Sigmoid colon (tissue), 7 donors: ENCODE measurements around the gene NAA35. TPM values are rescaled to one million over a fixed set of nuclear protein-coding genes. Genes with fewer than 3 reads are reported as not detected.
"Not testable (repeated sequence)": the region's sequence is repeated elsewhere in the genome, so short reads cannot be mapped to it uniquely, and the experiment has no call there.

Experiments used
- DNase-seq: peaks from one replicate; pipeline ENCODE4 v3.0.0-alpha.2; 2019
- H3K27ac ChIP-seq, 4 donors: fragments of 200-600 bp; sonication (generic); one replicate each; pipeline ENCODE4 v1.5.1; 2016 to 2019; ENCODE audit warnings: mild to moderate bottlenecking in 1 of 4
- H3K27me3 ChIP-seq, 3 donors: fragments of 200-600 bp; sonication (generic); one replicate each; pipeline ENCODE4 v1.5.1; 2019; ENCODE audit warnings: mild to moderate bottlenecking in 1 of 3
- H3K36me3 ChIP-seq, 4 donors: fragments of 200-600 bp; sonication (generic); one replicate each; pipeline ENCODE4 v1.5.1; 2016 to 2019
- H3K4me1 ChIP-seq, 4 donors: fragments of 200-600 bp; sonication (generic); one replicate each; pipeline ENCODE4 v1.5.1; 2017 to 2019
- H3K4me3 ChIP-seq, 4 donors: fragments of 200-600 bp; sonication (generic); one replicate each; pipeline ENCODE4 v1.5.1; 2017 to 2019; ENCODE audit warnings: mild to moderate bottlenecking in 2 of 4, moderate library complexity in 1 of 4
- H3K9me3 ChIP-seq, 4 donors: fragments of 200-600 bp in 3 of 4; sonication (generic) in 3 of 4; one replicate each; pipeline versions ENCODE4 v1.5.1 to v1.6.1; 2013 to 2019
- EP300 ChIP-seq, 4 donors: sonication (generic); formaldehyde crosslinking; IDR thresholded peaks; one replicate each; pipeline ENCODE4 v1.6.1; 2017; ENCODE audit warnings: antibody characterized with exemption in 4 of 4
- POLR2A ChIP-seq, 2 donors: fragments of 450-650 bp; IDR thresholded peaks; one replicate each; pipeline ENCODE4 v1.6.1; 2016; ENCODE audit warnings: antibody characterized with exemption in 2 of 2, mild to moderate bottlenecking in 2 of 2, moderate library complexity in 2 of 2
- POLR2AphosphoS5 ChIP-seq, 4 donors: sonication (generic); formaldehyde crosslinking; IDR thresholded peaks; one replicate each; pipeline ENCODE4 v1.6.1; 2017; ENCODE audit warnings: antibody characterized with exemption in 4 of 4
- WGBS, 2 donors: extraction: QIAGEN DNeasy Blood & Tissue Kit; methylation state at CpG; one replicate each; pipeline ENCODE4 v1.1.7; 2013; 5-methylcytosine and 5-hydroxymethylcytosine counted together
- intact Hi-C: fragments of 100-400 bp; cut with DNase I; formaldehyde crosslinking; loops from one replicate; pipeline ENCODE4 v1.15.1; 2023
- polyA plus RNA-seq, 3 donors: library from polyadenylated mRNA; stranded (reverse); fragments of 200-250 nt; gene quantifications; one replicate each; pipeline ENCODE4 v1.2.3, GENCODE V29; 2013
- total RNA-seq, 4 donors: library from RNA; depleted of rRNA; stranded (reverse); fragments of >200 nt; gene quantifications; one replicate each; pipeline ENCODE4 v1.1.0, GENCODE V29; 2016
- TF ChIP-seq, protein P1 (sequence below), 4 experiments: fragments of 450-650 bp in 3 of 4; fragments of 200-600 bp in 1 of 4; IDR thresholded peaks; one replicate each; pipeline ENCODE4 v1.5.1; 2016 to 2019; ENCODE audit warnings: antibody characterized with exemption in 4 of 4, mild to moderate bottlenecking in 3 of 4, moderate library complexity in 2 of 4
- donor health status: healthy with polysubstance abuse.
- donor health status: Bipolar disorder and iron deficiency.
- donor health status: healthy.

NAA35 gene
- total and polyA plus RNA-seq, 7 donors: 13.2 to 31.6 (median 19.5) TPM

DNA sequence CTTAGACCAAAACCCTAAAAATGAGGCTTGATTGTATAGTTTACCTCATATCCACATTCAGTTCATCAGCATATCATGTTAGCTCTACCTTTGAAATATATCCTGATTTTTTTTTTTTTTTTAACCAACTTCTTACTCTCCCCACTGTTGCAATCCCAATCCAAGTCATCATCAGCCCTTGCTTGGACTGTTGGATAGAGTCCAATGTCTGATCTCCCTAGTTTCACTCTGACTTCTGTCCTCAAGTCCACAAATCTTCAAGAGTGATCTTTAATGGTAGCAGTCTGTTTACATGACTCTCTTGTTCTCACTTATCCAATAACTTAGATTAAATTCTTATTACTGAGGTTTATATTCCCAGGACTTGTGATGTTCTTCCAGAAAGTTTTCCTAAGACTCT, 30.8 kb downstream of the NAA35 start:
- H3K4me1 ChIP-seq: no peaks in the 10 kb centered on the region
- intact Hi-C loops: no loop called here
- no peaks in the 10 kb centered on the region for H3K27me3 ChIP-seq
- H3K36me3 ChIP-seq: peaks cover 3 to 68% (median 4%) of the 10 kb centered on the region in 4 donors
- no peak overlapping the region for H3K27ac ChIP-seq
- no peak overlapping the region for H3K4me3 ChIP-seq
- DNase-seq: no peak
- TF ChIP-seq POLR2AphosphoS5 (IDR thresholded peaks at IDR 0.05): no peak
- no peak for TF ChIP-seq EP300 (IDR thresholded peaks at IDR 0.05)
- TF ChIP-seq POLR2A (IDR thresholded peaks at IDR 0.05): no peak
- TF ChIP-seq, protein P1, sequence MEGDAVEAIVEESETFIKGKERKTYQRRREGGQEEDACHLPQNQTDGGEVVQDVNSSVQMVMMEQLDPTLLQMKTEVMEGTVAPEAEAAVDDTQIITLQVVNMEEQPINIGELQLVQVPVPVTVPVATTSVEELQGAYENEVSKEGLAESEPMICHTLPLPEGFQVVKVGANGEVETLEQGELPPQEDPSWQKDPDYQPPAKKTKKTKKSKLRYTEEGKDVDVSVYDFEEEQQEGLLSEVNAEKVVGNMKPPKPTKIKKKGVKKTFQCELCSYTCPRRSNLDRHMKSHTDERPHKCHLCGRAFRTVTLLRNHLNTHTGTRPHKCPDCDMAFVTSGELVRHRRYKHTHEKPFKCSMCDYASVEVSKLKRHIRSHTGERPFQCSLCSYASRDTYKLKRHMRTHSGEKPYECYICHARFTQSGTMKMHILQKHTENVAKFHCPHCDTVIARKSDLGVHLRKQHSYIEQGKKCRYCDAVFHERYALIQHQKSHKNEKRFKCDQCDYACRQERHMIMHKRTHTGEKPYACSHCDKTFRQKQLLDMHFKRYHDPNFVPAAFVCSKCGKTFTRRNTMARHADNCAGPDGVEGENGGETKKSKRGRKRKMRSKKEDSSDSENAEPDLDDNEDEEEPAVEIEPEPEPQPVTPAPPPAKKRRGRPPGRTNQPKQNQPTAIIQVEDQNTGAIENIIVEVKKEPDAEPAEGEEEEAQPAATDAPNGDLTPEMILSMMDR (IDR thresholded peaks at IDR 0.05): no peak
- H3K9me3 ChIP-seq: no peaks in the 10 kb centered on the region

DNA sequence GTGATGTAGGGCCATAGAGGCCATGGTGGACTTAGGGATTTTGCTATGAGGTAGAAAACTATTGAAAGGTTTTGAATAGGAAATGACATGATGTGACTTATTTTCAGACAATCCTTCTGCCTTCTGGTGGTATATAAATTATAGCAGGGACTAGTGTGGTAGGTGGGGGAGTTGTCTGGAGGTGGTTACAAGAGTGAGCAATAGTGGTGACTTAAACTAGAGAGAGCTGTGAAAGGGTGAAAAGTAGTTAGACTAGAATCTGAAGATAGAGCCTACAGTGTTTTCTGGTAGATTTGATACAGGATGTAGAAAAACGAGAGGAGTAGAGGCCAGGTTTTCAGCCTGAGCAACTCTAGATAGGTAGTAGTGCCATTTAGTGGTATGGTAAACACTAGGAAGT, 32.3 kb downstream of the NAA35 start:
- no peak for DNase-seq
- Histone ChIP-seq H3K4me3 (no peak overlapping the region), H3K36me3 (peaks cover 0 to 76% (median 8%) of the 10 kb centered on the region in 4 donors), H3K9me3 (no peaks in the 10 kb centered on the region), H3K4me1 (peaks cover 0 to 6% (median 0%) of the 10 kb centered on the region in 4 donors), H3K27me3 (no peaks in the 10 kb centered on the region), H3K27ac (no peak overlapping the region)
- WGBS, 2 donors: 89 to 91% methylated on average over 1 of the region's 1 CpG
- TF ChIP-seq, protein P1 (IDR thresholded peaks at IDR 0.05): no peak
- intact Hi-C loops: no loop called here

DNA sequence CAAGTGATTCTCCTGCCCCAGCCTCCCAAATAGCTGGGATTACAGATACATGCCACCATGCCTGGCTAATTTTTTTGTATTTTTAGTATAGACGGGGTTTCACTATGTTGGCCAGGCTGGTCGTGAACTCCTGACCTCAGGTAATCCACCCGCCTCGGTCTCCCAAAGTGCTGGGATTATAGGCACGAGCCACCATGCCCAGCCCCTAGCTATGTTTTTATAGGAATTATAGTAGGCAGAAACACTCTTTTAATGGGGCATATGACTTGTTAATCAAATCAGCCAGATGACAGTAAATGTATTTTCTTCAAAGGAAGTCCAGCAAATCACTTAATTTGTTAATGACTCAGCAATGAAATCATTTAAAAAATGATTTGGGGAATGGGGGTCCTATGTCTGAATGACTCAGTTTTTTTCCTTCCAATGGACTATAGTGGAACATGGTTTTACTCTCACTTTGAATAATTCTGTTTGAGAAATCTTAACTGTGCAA, 33.2 kb downstream of the NAA35 start:
- H3K27me3 ChIP-seq, H3K9me3 ChIP-seq, H3K27ac ChIP-seq, H3K4me1 ChIP-seq, H3K4me3 ChIP-seq, intact Hi-C loops, DNase-seq: not testable (repeated sequence)
- WGBS, 2 donors: 93 to 96% methylated on average over 5 of the region's 5 CpGs
- H3K36me3 ChIP-seq: peaks cover 0 to 76% (median 11%) of the 10 kb centered on the region in 4 donors

DNA sequence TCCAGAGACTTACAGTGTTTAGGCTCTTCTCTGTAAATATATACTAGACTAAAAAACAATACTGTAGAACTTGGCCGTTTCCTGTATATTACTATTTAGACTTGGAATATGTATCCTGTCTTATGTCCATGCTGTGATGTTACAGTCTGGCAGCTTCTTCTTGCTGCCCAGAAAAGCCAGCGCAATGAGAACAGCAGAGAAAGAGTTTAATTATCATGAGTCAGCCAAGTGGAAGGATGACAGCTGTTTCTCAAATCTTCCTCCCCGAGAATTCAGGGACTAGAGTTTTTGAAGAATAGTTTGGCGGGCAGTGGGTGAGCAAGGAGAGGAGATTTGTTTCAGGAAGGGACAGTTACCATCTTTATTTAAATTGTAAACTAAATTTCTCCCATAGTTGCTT, 37.5 kb downstream of the NAA35 start:
- DNase-seq: no peak
- peaks cover 0 to 24% (median 3%) of the 10 kb centered on the region in 4 donors for H3K4me1 ChIP-seq
- WGBS, 2 donors: 79 to 89% methylated on average over 4 of the region's 4 CpGs
- TF ChIP-seq, protein P1 (IDR thresholded peaks at IDR 0.05): no peak
- TF ChIP-seq POLR2A (IDR thresholded peaks at IDR 0.05): no peak
- TF ChIP-seq POLR2AphosphoS5 (IDR thresholded peaks at IDR 0.05): peak in 1 of 4 donors; percentile 9
- no peak for TF ChIP-seq EP300 (IDR thresholded peaks at IDR 0.05)
- H3K27ac ChIP-seq: peak overlapping the region in 1 of 4 donors; percentile 36
- no peaks in the 10 kb centered on the region for H3K27me3 ChIP-seq
- no peaks in the 10 kb centered on the region for H3K9me3 ChIP-seq
- no peak overlapping the region for H3K4me3 ChIP-seq
- H3K36me3 ChIP-seq: peaks cover 0 to 71% (median 22%) of the 10 kb centered on the region in 4 donors
- intact Hi-C loops: no loop called here

DNA sequence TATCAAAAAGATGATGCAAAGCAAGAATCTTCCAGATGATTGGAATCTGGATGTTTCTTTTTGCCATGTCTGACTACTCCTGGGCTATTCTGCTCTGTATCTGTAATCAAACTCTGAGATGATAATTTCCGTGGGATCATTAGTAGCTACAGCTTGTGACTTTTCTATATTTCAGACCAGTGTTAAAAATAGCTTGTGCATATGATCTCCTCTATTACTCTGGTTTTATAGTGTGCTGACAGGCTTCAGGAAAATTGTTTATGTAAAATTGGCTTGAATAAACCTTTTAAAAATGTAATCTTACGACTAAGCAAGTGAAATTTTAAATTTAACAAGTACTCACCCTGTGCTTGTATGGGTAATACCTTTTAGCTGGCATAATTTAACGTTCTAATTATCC, 40.4 kb downstream of the NAA35 start:
- Histone ChIP-seq H3K4me3 (no peak overlapping the region), H3K9me3 (no peaks in the 10 kb centered on the region), H3K4me1 (peaks cover 0 to 24% (median 3%) of the 10 kb centered on the region in 4 donors), H3K27ac (no peak overlapping the region), H3K27me3 (no peaks in the 10 kb centered on the region), H3K36me3 (peaks cover 0 to 66% (median 22%) of the 10 kb centered on the region in 4 donors)
- intact Hi-C loops: no loop called here
- DNase-seq: no peak
- 87 to 92% methylated on average over 3 of the region's 3 CpGs for WGBS, 2 donors
- no peak for TF ChIP-seq POLR2AphosphoS5 (IDR thresholded peaks at IDR 0.05)
- TF ChIP-seq EP300 (IDR thresholded peaks at IDR 0.05): no peak
- TF ChIP-seq POLR2A (IDR thresholded peaks at IDR 0.05): no peak
- TF ChIP-seq, protein P1 (IDR thresholded peaks at IDR 0.05): no peak
